Osteoblast (primary cell): Measurements from ENCODE around the gene SAMD4A. TPM values are rescaled to one million over a fixed set of nuclear protein-coding genes. Genes with fewer than 3 reads are reported as not detected.

Experiments used
- DNase-seq: peaks from one replicate; pipeline ENCODE4 v3.0.0; 2011; ENCODE audit warnings: low spot score, mixed read lengths; ENCODE audit not compliant: insufficient read length; ENCODE audit errors: missing footprints
- H2AFZ ChIP-seq: 2 replicates; pipeline ENCODE4 v1.6.0; 2011; ENCODE audit warnings: mild to moderate bottlenecking, low read length
- H3K27ac ChIP-seq: 2 replicates; pipeline ENCODE4 v1.5.1; 2011; ENCODE audit warnings: mild to moderate bottlenecking, low read depth, low read length, moderate library complexity
- H3K27me3 ChIP-seq: 2 replicates; pipeline ENCODE4 v1.6.0; 2012; ENCODE audit warnings: mild to moderate bottlenecking, control low read depth, inconsistent platforms, low read length, moderate library complexity; ENCODE audit not compliant: insufficient read depth
- H3K36me3 ChIP-seq: 2 replicates; pipeline ENCODE4 v1.5.1; 2011; ENCODE audit warnings: mild to moderate bottlenecking, low read length, control low read depth, moderate library complexity; ENCODE audit not compliant: insufficient read depth
- H3K4me1 ChIP-seq: 2 replicates; pipeline ENCODE4 v1.5.1; 2011; ENCODE audit warnings: mild to moderate bottlenecking, low read length, control low read depth, moderate library complexity; ENCODE audit not compliant: insufficient read depth
- H3K4me2 ChIP-seq: 2 replicates; pipeline ENCODE4 v1.6.0; 2011; ENCODE audit warnings: mild to moderate bottlenecking, low read length; ENCODE audit not compliant: insufficient read depth
- H3K4me3 ChIP-seq: fragments of 200-600 bp; sonication (generic); 3 replicates; pipeline ENCODE4 v1.5.1; 2012; ENCODE audit warnings: mild to moderate bottlenecking, low read length, inconsistent platforms; ENCODE audit not compliant: insufficient read depth
- H3K79me2 ChIP-seq: 2 replicates; pipeline ENCODE4 v1.6.0; 2012; ENCODE audit warnings: mild to moderate bottlenecking, low read length, control low read depth, inconsistent platforms; ENCODE audit not compliant: insufficient read depth
- H3K9me3 ChIP-seq: 2 replicates; pipeline ENCODE4 v1.5.1; 2011; ENCODE audit warnings: low read depth, low read length, control low read depth
- H4K20me1 ChIP-seq: 2 replicates; pipeline ENCODE4 v1.6.0; 2012; ENCODE audit warnings: mild to moderate bottlenecking, low read length, control low read depth; ENCODE audit not compliant: insufficient read depth
- total RNA-seq: library from RNA; depleted of rRNA; stranded (reverse); fragments of >200 nt; gene quantifications from 2 replicates; pipeline ENCODE4 v1.2.3, GENCODE V29; 2012
- TF ChIP-seq, protein P1 (sequence below): IDR thresholded peaks from 2 replicates; pipeline ENCODE4 v1.5.1; 2011; ENCODE audit warnings: mild to moderate bottlenecking, low read depth, low read length, moderate library complexity; ENCODE audit errors: extremely low read depth

Gene SAMD4A
- total RNA-seq, 1 donor: 26.1 TPM

DNA sequence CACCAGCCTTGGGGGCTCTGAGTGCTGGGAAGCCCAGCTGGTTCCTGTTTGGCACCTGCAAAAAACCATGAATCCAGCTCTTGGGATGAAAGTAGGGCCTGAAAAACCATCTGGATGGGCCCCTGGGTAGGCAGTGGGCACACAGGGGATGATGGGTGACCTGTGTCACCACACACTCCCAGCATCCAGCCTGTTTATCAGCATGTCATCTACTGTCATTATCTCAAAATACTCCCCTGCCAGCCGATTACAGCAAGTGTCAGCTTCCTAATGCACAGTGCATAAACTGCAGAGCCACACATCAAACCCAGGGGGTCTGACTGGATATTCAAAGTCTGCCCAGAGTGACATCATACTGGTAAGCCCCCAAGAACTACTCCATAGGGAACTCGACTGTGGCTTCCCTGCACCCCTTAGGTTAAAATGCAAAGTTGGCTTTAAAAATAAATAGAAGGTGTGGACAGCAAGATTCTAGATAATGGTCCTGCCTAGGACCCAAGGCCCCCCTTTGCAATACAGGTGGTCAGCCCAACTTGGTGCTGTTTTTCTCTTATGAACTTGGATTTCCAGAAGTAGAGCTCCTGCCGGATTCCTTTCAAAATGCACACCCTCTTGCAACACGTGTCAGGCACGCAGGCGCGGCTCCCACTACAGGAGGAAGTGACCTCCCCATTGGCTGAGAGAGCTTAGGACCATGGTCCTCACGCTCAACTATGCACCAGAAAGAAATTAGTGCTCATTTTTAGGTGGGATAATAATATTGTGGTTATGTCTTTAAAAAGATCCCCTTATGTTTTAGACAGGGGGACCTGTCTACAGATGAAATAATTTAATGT lies 241.6 kb downstream of the SAMD4A start:
- Histone ChIP-seq H3K4me2 (no peak overlapping the region), H3K79me2 (no peaks in the 10 kb centered on the region), H3K9me3 (no peaks in the 10 kb centered on the region), H3K27ac (no peak overlapping the region), H3K27me3 (no peaks in the 10 kb centered on the region), H2AFZ (no peak overlapping the region), H3K4me1 (peaks cover 12% of the 10 kb centered on the region), H3K4me3 (no peak overlapping the region), H3K36me3 (no peaks in the 10 kb centered on the region), H4K20me1 (no peaks in the 10 kb centered on the region)
- TF ChIP-seq, protein P1, sequence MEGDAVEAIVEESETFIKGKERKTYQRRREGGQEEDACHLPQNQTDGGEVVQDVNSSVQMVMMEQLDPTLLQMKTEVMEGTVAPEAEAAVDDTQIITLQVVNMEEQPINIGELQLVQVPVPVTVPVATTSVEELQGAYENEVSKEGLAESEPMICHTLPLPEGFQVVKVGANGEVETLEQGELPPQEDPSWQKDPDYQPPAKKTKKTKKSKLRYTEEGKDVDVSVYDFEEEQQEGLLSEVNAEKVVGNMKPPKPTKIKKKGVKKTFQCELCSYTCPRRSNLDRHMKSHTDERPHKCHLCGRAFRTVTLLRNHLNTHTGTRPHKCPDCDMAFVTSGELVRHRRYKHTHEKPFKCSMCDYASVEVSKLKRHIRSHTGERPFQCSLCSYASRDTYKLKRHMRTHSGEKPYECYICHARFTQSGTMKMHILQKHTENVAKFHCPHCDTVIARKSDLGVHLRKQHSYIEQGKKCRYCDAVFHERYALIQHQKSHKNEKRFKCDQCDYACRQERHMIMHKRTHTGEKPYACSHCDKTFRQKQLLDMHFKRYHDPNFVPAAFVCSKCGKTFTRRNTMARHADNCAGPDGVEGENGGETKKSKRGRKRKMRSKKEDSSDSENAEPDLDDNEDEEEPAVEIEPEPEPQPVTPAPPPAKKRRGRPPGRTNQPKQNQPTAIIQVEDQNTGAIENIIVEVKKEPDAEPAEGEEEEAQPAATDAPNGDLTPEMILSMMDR: no peak
- DNase-seq: no peak

DNA sequence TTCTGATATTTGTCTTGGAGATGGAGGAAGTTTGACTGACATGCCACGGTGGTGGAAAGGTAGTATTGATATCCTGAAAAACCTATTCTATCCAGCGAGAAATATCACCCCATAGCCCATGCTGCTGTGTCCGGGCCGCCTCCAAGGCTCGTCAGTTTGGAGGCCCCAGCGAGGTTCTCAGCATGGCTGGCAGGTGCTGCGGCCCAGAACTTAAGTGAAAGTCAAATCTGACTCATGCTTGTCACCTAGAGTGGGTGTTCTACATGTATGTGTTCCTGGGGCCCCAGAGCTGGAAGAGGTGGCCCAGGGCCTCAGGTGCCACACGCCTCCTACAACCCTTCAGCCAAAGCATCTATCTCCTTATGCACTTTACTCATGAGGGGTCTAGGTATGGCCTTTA lies 242.8 kb downstream of the SAMD4A start:
- Histone ChIP-seq H3K9me3 (no peaks in the 10 kb centered on the region), H3K4me3 (no peak overlapping the region), H2AFZ (no peak overlapping the region), H3K4me2 (no peak overlapping the region), H3K36me3 (no peaks in the 10 kb centered on the region), H3K27me3 (no peaks in the 10 kb centered on the region), H3K4me1 (peaks cover 16% of the 10 kb centered on the region), H3K79me2 (no peaks in the 10 kb centered on the region), H3K27ac (no peak overlapping the region), H4K20me1 (no peaks in the 10 kb centered on the region)
- no peak for DNase-seq
- TF ChIP-seq, protein P1: no peak

DNA sequence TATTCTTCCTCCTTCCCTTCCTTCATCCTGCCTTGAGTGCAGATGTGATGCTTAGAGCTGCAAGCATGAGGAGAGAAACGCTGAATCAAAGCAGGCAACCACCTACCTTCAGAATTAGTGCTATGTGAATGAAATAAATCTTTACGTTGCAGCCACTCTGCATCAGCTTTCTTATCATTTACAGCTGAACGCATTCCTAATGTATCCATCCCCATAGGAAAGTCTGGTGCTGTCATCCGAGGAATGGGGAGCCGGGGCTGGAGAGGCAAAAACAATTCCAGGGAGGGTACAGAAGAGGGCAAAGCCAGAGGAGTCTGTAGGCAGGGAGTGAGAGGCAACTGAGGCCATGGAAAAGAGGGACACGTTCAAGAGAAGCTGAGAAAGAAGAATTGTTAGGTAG lies 245.7 kb downstream of the SAMD4A start:
- Histone ChIP-seq H3K9me3 (no peaks in the 10 kb centered on the region), H3K79me2 (no peaks in the 10 kb centered on the region), H3K27me3 (no peaks in the 10 kb centered on the region), H2AFZ (no peak overlapping the region), H4K20me1 (no peaks in the 10 kb centered on the region), H3K4me2 (no peak overlapping the region), H3K27ac (no peak overlapping the region), H3K36me3 (no peaks in the 10 kb centered on the region), H3K4me3 (no peak overlapping the region), H3K4me1 (peaks cover 8% of the 10 kb centered on the region)
- DNase-seq: no peak
- TF ChIP-seq, protein P1: no peak

DNA sequence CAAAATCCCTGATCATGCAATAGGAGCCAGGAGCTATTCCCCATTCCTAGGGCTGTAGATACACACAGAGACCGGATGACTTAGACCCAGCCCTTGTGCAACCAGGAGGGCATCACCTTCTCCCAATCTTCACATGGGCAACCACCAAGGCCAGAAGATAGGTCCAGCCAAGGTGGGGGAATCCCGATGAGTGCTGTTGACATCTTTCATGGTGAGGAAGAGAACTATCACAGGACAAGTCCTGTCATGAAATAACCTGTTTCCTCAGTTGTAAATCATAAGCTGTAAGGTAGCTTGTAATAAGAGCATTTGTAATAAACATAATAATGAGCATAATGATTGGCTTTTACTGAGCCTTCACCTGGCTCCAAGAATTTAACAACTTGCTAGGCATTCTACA lies 246.2 kb downstream of the SAMD4A start:
- peaks cover 9% of the 10 kb centered on the region for H3K4me1 ChIP-seq
- no peak overlapping the region for H3K4me3 ChIP-seq
- no peak overlapping the region for H3K27ac ChIP-seq
- no peaks in the 10 kb centered on the region for H4K20me1 ChIP-seq
- H3K27me3 ChIP-seq: no peaks in the 10 kb centered on the region
- H2AFZ ChIP-seq: no peak overlapping the region
- no peak for DNase-seq
- TF ChIP-seq, protein P1: no peak
- H3K79me2 ChIP-seq: no peaks in the 10 kb centered on the region
- H3K36me3 ChIP-seq: no peaks in the 10 kb centered on the region
- H3K4me2 ChIP-seq: no peak overlapping the region
- H3K9me3 ChIP-seq: no peaks in the 10 kb centered on the region
